Gastroesophageal sphincter (tissue), 3 donors: ENCODE data around the gene ZMIZ1.

Experiments
- CTCF ChIP-seq, 4 experiments: fragments of 200-600 bp in 2 of 4; fragments of 450-650 bp in 2 of 4; sonication (generic) in 1 of 4; IDR thresholded peaks; one replicate each; pipeline ENCODE4 v1.5.1; 2017 to 2019; ENCODE audit warnings: antibody characterized with exemption in 4 of 4, mild to moderate bottlenecking in 2 of 4, moderate library complexity in 2 of 4
- EP300 ChIP-seq: sonication (generic); formaldehyde crosslinking; IDR thresholded peaks from one replicate; pipeline ENCODE4 v1.6.1; 2017; ENCODE audit warnings: antibody characterized with exemption, mild to moderate bottlenecking

GRCh38 chr10:79262959-79263746, 194.4 kb downstream of the ZMIZ1 start:
- no peak for TF ChIP-seq CTCF (IDR thresholded peaks at IDR 0.05)
- TF ChIP-seq EP300: no peak
